ENCODE measurements around the gene DNAJC22. TPM values are rescaled to one million over a fixed set of nuclear protein-coding genes. Genes with fewer than 3 reads are reported as not detected.

DNAJC22 gene
- total RNA-seq, 1 experiment from 2014 or later, result 12.3 TPM

GRCh38 chr12:49345051-49345824 is 1.4 kb upstream of the DNAJC22 start:
- no peak for DNase-seq (ENCODE audit: low read depth)

GRCh38 chr12:49345825-49346658 is 646 bp upstream of the DNAJC22 start:
- no peak for DNase-seq (ENCODE audit: low read depth)

- DNase-seq (ENCODE audit: low read depth), result peak; percentile 93
Measured at GRCh38 chr12:49347311-49348193, 864 bp downstream of the DNAJC22 start.

GRCh38 chr12:49348781-49349180 is 2.1 kb downstream of the DNAJC22 start:
- no peak for DNase-seq (ENCODE audit: low read depth)

- no peak for DNase-seq (ENCODE audit: low read depth)
Measured at GRCh38 chr12:49349266-49349665, 2.6 kb downstream of the DNAJC22 start.

GRCh38 chr12:49352351-49352750 is 5.7 kb downstream of the DNAJC22 start:
- DNase-seq (ENCODE audit: low read depth), result no peak

GRCh38 chr12:49355913-49356312 is 9.2 kb downstream of the DNAJC22 start:
- DNase-seq (ENCODE audit: low read depth), result no peak

- DNase-seq (ENCODE audit: low read depth), result peak; percentile 58
Measured at GRCh38 chr12:49357103-49357678, 10.5 kb downstream of the DNAJC22 start.

- DNase-seq (ENCODE audit: low read depth), result peak; percentile 64
Measured at GRCh38 chr12:49358483-49359141, 11.9 kb downstream of the DNAJC22 start.

- DNase-seq (ENCODE audit: low read depth), result no peak
Measured at GRCh38 chr12:49359671-49360070, 13.0 kb downstream of the DNAJC22 start.

GRCh38 chr12:49362077-49362476 is 15.4 kb downstream of the DNAJC22 start:
- DNase-seq (ENCODE audit: low read depth), result no peak

GRCh38 chr12:49364989-49365388 is 18.3 kb downstream of the DNAJC22 start:
- peak; percentile 81 for DNase-seq (ENCODE audit: low read depth)

- DNase-seq (ENCODE audit: low read depth), result peak; percentile 93
Measured at GRCh38 chr12:49365542-49365941, 18.9 kb downstream of the DNAJC22 start.

- DNase-seq (ENCODE audit: low read depth), result no peak
Measured at GRCh38 chr12:49366096-49366651, 19.5 kb downstream of the DNAJC22 start.

- DNase-seq (ENCODE audit: low read depth), result peak; percentile 92
Measured at GRCh38 chr12:49366652-49367380, 20.1 kb downstream of the DNAJC22 start.

GRCh38 chr12:49367381-49368239 is 20.9 kb downstream of the DNAJC22 start, which contains the start of gene SPATS2:
Gene SPATS2 (plus strand): TSS chr12:49367462. CDS start chr12:49461013, 93,551 bp downstream.
- peak; percentile 38 for DNase-seq (ENCODE audit: low read depth)

- DNase-seq (ENCODE audit: low read depth), result no peak
Measured at GRCh38 chr12:49368240-49368600, 21.5 kb downstream of the DNAJC22 start.

- DNase-seq (ENCODE audit: low read depth), result peak; percentile 33
Measured at GRCh38 chr12:49369411-49370145, 22.9 kb downstream of the DNAJC22 start.
